Stimulated activated CD4-positive, alpha-beta T cell treated with anti-CD3 and anti-CD28 coated beads, Interleukin-15, amount 100 ng/mL, for 1 hour (primary cell): ENCODE measurements around the gene ABCA7.

Experiments
- DNase-seq, 2 donors: peaks; one replicate each; pipeline ENCODE4 v3.0.0-alpha.2; 2020; ENCODE audit warnings: low read depth in 1 of 2, low spot score in 1 of 2

The ABCA7 gene

DNA sequence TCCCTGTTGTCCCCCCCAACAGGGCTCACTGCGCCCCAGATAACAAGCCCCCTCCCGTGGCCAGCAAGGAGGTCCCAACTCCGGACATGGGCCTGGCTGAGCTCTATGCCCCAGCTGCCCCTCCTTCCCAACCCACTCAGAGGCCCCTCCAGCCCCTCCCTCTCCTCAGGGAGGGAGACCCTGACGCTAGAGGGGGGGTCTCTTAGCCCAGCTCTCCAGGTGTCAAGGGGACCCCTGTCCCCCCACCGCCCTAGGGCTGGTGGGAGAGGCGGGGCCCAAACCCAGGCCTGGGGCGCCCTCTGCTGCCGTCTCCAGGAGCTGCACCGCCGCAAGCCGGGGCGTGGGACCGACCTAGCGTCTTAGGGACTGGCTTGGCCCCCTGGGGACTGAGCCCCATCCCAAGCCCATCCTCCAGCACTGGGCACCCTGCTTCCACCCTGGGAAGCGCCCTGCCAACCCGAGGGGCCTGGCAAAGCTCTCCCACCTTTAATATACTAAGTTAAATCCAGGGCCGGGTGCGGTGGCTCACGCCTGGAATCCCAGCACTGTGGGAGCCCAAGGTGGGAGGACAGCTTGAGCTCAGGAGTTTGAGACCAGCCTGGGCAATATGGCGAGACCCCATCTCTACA is 38.3 kb upstream of the ABCA7 start:
- peak; percentile 54 to 64 for DNase-seq

DNA sequence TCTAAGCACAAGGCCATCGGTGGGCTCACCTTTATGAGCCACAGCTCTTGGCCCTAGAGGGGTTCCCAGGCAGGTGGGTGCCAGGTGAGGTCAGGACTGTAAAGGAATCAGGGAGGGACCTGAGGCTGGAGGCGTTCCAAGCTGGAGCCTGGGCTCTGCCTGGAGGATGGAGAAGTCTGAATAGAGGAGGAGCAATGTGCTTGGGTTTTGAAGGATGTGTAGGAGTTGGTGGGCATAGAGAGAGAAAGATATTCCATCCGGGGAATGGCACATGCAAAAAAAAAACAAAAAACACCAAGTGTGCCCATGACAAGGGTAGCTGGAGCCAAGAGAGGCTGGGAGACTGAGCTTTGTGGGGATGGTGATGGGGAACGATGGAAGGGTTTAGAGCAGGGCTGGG is 37.3 kb upstream of the ABCA7 start:
- DNase-seq = no peak

DNA sequence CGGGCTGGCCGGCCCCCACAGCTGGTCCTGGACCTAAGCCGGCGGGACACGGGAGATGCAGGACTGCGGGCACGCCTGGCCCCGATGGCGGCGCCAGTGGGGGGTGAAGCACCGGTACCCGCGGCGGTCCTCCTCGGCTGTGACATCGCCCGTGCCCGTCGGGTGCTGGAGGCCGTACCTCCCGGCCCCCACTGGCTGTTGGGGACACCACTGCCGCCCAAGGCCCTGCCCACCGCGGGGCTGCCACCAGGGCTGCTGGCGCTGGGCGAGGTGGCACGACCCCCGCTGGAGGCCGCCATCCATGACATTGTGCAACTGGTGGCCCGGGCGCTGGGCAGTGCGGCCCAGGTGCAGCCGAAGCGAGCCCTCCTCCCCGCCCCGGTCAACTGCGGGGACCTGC is 36.6 kb upstream of the ABCA7 start:
- no peak for DNase-seq

DNA sequence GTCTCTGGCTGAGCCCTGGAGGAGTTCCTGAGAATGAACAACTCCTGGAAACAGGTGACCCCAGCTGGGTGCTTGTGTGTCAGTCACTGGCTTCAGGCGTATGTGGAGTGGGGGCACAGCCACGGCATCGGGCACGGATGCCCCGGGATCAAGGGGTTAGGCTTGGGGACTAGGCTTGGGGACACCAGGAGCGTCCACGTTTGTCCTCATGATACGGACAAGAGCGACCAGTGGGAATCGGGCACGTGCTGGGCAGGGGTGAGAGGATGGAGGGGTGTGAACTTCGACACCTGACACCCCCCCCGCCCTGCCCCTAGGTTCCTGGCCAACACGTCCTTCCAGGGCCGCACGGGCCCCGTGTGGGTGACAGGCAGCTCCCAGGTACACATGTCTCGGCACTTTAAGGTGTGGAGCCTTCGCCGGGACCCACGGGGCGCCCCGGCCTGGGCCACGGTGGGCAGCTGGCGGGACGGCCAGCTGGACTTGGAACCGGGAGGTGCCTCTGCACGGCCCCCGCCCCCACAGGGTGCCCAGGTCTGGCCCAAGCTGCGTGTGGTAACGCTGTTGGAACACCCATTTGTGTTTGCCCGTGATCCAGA is 35.6 kb upstream of the ABCA7 start:
- DNase-seq = no peak

DNA sequence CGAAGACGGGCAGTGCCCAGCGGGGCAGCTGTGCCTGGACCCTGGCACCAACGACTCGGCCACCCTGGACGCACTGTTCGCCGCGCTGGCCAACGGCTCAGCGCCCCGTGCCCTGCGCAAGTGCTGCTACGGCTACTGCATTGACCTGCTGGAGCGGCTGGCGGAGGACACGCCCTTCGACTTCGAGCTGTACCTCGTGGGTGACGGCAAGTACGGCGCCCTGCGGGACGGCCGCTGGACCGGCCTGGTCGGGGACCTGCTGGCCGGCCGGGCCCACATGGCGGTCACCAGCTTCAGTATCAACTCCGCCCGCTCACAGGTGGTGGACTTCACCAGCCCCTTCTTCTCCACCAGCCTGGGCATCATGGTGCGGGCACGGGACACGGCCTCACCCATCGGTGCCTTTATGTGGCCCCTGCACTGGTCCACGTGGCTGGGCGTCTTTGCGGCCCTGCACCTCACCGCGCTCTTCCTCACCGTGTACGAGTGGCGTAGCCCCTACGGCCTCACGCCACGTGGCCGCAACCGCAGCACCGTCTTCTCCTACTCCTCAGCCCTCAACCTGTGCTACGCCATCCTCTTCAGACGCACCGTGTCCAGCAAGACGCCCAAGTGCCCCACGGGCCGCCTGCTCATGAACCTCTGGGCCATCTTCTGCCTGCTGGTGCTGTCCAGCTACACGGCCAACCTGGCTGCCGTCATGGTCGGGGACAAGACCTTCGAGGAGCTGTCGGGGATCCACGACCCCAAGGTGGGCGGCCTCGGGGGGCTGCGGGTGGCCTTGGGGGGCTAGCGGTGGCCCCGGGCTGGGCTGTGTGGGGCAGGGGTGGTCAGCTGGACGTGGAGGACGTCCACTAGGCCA is 34.9 kb upstream of the ABCA7 start:
- no peak for DNase-seq

DNA sequence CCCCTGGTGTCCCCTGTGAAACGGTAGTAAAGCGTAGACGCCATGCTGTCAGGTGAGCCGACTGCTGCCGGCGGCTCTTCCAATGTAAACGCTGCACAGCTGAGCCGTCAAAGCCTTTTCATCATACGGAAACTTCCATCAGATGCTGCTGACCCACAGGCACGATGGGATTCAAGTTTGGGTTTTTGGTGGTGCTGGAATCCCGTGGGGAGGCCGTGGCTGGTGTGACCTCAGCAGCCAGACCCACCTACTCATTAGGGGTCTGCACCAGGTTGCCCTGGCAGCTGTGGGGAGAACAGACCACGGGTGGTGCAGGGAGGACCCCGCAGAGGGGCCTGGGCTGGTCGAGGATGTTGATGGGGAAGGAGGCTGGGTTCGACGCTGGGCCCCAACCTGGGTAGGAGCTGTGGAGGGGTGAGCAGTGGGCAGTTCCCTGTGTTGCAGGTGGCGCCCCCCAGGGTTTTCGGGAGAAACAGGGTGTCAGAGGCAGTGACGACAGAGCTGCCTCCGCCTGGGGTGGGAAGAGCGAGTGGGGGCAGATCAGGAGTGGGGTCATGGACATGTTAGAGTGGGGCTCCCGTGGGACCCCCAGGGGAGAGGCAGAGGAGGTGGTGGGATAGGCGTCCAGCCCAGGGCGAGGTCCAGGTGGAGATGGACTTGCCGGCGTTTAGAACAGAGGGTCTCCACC is 33.1 kb upstream of the ABCA7 start:
- DNase-seq = no peak

DNA sequence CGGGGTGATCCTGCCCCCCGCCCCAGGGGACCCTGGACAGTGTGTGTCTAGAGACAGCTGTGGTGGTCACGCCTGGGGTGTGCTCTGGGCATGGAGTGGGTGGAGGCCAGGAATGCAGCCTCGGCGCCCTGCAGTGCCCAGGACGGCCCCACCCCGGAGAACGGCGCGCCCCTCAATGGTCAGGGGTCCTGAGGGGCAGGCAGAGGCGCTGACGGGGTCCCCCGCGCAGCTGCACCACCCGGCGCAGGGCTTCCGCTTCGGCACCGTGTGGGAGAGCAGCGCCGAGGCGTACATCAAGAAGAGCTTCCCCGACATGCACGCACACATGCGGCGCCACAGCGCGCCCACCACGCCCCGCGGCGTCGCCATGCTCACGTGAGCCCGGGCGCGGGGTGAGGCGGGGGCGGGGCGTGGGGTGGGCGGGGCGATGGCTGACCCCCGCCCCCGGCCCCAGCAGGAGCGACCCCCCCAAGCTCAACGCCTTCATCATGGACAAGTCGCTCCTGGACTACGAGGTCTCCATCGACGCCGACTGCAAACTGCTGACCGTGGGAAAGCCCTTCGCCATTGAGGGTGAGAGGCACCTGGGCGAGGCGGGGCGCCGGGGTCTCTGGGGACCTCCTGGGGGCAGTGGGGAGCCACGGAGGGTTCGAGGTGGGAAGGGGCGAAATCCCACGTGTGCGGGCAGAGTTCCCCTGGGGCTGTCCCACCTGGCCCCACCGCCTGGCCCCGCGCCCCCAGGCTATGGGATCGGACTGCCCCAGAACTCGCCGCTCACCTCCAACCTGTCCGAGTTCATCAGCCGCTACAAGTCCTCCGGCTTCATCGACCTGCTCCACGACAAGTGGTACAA is 32.3 kb upstream of the ABCA7 start:
- DNase-seq = no peak

DNA sequence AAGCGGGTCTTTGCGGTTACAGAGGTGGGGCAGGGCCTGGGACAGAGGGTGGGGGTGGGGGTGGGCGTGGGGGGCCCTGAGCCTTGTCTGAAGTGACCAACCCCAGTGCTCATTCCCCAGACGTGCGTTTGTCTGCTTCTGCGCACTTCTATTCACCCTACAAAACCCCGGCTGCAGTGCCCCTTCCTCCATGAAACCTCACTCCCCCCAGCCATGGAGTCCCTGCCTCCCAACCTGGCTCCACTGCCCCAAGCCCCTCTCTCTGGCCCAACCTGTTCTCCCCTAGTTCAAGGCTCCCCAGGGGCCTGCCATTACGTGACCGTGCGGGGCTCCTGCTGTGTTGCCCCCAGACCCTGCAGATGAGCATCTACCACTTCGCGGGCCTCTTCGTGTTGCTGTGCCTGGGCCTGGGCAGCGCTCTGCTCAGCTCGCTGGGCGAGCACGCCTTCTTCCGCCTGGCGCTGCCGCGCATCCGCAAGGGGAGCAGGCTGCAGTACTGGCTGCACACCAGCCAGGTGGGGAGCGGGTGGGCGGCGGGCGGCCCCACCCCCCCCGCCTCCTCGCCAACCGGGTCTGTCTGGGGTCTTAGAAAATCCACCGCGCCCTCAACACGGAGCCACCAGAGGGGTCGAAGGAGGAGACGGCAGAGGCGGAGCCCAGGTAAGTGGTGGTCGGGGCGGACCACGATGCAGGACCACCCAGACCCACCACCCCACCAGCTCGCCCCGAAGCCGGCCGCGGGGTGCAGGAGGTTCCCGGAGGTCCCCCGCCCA is 31.5 kb upstream of the ABCA7 start:
- DNase-seq = no peak

DNA sequence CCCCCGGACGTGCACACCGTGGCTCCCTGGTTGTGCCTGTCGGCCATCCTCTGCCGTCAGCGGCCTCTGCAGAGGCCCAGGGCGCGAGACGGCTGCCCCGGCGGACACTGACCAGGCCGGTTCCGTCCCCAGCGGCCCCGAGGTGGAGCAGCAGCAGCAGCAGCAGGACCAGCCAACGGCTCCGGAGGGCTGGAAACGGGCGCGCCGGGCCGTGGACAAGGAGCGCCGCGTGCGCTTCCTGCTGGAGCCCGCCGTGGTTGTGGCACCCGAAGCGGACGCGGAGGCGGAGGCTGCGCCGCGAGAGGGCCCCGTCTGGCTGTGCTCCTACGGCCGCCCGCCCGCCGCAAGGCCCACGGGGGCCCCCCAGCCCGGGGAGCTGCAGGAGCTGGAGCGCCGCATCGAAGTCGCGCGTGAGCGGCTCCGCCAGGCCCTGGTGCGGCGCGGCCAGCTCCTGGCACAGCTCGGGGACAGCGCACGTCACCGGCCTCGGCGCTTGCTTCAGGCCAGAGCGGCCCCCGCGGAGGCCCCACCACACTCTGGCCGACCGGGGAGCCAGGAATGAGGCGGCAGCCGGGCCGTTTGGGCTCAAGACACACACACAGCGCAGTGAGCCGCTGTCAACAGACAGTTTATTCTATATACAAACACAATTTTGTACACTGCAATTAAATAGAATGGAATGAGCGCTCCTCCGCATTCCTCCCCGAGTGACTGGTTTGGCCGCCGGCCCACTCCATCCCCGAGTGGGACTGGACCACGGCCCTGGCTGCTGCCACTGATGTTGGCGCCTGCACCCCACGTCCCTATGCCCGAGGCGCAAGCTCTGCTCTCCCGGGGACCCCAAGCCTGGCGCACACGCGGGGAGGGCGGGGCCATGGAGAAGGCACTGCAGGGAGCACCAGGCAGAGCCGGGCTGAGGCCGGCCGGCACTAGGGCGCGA is 30.6 kb upstream of the ABCA7 start:
- DNase-seq = no peak

DNA sequence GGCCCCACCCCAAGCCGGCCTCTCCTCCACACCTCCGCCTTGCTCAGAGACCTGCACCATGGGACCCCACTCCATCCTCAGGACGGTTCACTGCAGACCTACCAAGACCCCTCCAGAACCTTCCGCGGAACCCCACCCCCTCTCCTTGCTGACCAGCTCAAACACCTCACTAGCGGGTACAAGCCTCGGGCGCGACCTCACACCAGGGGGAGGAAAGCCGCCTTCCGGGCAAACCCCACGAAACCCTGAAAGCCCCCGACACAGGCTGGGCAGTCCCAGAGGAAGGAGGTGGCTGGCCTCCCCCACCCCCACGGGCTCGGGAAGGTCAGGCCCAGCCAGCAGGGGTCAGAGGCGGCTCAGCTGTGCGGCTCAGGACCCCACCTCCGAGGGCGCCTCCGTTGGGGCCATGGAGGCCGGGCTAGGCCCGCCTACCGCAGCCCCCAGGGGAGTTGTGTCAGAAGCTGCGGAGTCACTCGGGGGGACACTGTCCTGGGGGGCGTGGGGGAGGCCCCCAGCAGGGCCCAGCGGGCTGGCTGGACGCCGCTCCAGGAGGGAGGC is 29.8 kb upstream of the ABCA7 start:
- DNase-seq = no peak

DNA sequence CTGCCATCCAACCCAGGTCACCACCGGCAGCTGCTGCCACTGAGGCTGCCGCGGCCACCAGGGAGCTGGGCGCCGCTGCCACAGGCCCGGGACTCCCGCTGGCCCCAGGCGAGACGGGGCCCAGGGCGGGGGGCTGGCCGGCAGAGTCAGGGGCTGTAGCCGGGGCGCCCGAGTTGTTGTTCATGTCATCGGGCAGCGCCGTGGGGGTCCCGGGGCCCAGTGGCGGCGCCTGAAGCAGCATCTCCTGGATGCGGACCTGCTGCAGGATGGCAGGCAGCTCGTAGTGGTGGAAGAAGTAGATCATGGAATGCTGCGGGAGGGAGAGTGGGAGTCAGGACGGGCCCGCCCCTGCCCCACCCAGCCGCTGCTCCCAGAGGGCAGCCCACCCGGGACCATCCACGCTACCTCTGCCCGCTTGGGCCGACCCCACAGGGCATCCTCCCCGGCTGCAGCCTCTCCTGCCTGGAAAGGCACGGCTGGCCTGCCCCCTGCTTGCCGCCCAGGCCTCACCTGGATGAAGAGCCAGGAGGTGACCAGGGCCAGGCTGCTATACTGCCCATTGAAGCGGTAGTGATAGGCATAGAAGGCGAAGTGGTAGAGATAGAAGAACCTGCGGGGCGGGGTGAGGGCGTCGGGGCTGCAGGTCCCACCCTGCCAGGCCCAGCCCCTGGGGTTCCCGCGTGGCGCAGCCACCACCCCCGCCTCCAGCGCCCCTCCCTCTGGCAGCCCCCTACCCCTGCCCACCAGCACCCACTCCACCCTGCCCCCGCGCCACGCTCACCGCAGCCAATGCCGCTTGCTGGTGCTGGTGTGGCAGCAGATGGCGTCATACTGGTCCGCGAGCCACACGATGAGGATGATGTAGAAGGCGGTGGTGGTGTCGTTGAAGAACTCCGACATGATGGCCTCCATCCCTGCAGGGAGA is 29.1 kb upstream of the ABCA7 start:
- no peak for DNase-seq

DNA sequence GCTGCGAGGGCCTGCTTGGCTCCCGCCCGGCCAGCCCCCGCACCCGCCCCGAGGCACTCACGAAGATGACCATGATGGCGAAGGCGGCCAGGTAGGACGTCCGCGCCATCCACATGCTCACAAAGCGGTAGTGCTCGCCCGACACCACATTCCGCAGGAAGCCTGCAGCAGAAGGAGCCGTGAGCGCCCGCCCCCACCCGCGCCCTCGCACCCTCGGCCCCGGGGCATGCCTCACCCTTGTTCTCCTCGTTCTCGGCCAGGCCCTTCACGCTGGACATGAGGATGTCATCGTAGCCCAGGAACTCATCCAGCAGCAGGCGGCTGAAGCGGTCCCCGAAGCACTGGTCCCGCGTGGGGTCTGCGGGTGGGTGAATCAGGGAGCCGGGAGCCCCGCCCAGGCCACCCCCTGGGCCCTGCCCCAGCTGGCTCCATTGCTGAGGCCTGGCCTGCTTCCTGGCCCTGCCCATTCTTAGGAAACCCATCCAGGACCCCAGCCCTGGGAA is 28.0 kb upstream of the ABCA7 start:
- DNase-seq = no peak

DNA sequence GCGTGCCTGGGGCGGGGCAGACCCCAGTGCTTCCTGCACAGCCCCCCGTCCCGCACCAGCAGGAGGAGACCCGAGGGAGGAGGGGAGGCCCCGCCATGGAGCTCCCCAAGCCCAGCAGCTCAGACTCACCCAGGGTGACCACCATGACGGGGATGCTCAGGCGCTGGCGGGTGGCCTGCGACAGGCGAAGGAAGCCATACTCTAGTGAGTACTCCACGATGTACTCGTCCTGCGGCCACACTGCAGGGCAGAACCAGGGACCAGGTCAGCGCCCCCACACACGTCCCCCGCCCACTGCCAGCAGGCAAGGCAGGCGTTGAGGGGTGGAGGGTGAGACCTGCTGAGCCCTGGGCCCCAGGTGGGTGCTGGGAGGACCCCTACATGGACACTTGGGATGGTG is 27.6 kb upstream of the ABCA7 start:
- no peak for DNase-seq

DNA sequence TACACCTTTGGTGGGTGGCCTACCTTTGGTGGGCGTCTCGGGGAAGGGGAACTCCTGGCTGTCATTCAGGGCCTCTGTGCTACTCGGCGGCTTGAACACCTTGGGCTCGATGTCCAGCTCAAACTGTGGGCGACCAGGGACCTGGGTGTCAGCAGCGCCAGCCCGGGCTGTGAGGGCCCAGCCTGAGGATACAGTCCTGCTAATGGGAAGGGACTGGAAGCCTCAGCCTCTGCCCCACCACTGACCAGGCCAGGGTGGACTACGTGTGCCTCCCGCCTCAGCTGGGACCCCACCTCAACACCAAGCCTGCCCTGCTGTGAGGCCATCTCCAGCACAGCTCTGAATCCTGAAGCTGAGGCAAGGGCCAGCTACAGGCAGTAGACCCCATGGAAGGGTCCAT is 26.7 kb upstream of the ABCA7 start:
- DNase-seq = no peak

DNA sequence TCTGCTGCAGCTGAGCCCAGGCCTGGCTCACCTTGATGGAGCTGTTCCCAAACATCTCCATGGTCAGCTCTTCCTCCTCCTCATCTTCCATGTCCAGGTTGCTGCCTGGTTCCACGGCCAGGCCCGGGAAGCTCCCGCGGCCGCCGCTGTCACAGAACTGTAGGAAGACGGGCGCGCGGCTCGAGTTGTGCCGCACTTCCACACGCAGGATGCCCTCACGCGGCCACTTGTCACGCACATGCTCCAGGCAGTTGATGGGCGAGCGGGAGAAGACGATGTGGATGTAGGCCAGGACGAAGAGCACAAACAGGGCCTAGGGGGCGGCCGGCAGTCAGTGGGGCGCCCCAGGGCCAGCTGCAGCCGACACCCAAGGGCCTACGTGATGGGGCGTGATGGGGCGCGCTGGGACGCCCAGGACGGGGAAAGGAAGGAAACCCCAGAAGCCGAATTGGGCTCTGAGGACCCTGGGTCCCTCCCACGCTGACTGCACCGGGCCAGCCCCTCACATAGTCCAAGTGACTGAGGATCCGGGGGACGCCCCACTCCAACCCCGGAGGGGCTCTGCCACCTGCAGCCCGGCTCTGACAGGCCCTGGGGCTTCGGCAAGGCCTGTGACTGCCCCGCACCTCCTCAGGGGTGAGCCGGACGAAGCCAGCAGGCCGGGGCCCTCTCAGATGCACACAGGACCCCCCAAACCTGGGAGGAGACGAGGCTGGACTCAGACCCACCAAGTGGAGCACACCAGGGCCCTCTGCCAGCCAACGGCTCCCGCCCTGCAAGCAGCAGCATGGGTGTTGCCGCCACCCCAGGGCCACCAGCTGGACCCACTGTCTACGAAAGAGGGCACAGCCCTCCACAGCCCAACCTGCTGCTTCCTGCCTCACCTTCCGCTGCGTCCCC is 25.5 kb upstream of the ABCA7 start:
- DNase-seq = no peak

DNA sequence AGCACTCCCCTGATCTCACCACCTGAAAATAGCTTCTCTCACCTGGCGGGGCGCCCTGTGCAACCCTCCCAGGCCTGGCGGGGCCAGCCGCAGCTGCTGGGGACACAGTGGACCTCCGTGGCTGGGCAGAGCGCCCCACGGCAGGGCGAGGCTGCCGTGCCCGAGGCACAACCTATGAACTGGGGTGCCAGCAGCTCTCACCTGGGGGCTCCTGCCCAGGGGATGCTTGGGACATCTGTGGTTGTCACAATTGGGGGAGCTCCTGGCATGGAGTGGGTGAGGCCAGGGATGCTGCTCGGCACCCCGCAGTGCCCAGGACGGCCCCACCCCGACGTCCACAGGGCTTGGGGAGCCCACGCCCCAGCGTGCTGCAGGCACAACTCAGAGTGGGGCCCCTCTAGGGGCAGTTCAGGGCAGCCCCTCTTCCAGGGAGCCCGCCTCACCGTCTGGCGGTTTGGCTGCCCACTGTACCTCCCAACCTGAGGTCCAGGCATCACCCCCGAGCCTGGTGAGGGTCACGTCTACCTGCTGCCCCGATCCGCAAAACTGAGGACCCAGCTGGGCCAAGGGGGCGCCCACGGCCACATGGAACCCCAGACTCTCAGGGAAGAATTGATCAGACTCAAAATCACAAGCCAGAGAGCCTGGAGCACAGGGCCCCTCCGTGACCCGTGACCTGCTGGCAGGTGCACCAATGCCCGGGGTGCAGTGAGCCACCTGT is 24.7 kb upstream of the ABCA7 start:
- DNase-seq = no peak
